ENCODE results near the gene OAS2. TPM values are rescaled to one million over a fixed set of nuclear protein-coding genes. Genes with fewer than 3 reads are reported as not detected.
"Not testable (repeated sequence)": the region's sequence is repeated elsewhere in the genome, so short reads cannot be mapped to it uniquely, and the experiment has no call there.

Gene OAS2
- total RNA-seq, 1 experiment from 2014 or later: 5.8 TPM

DNA sequence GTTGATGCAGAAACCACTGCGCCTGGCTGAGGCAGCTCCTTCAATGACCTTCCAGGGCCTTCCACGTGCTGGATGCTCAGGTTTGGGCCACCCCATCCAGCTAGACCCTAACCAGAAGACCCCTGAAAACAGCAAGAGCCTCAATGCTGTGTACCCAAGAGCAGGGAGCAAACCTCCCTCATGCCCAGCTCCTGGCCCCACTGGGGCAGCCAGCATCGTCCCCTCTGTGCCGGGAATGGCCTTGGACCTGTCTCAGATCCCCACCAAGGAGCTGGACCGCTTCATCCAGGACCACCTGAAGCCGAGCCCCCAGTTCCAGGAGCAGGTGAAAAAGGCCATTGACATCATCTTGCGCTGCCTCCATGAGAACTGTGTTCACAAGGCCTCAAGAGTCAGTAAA is 29.5 kb upstream of the OAS2 start:
- H3K36me3 ChIP-seq (ENCODE audit: low read depth, low read length): no peaks in the 10 kb centered on the region
- POLR2A ChIA-PET (ENCODE audit: unreplicated experiment): no interaction called here
- no peaks in the 10 kb centered on the region for H3F3A ChIP-seq (ENCODE audit: low read length, unreplicated experiment)
- H3K27me3 ChIP-seq (ENCODE audit: low read length): no peaks in the 10 kb centered on the region
- no peak for ATAC-seq
- H3K4me3 ChIP-seq (ENCODE audit: low read length): no peak overlapping the region
- H3K9ac ChIP-seq (ENCODE audit: low read length): no peak overlapping the region
- H3K79me2 ChIP-seq (ENCODE audit: low read length): no peaks in the 10 kb centered on the region
- H3K9me2 ChIP-seq (replicated peaks; ENCODE audit: low read length): no peaks in the 10 kb centered on the region
- intact Hi-C loops (cut with micrococcal nuclease): no loop called here
- DNase-seq: no peak
- no peaks in the 10 kb centered on the region for H3K9me3 ChIP-seq (ENCODE audit: low read length)
- CTCF ChIA-PET: no interaction called here
- no peak overlapping the region for H3K27ac ChIP-seq (ENCODE audit: low read length)
- H2AFZ ChIP-seq (ENCODE audit: low read length): no peak overlapping the region
- TF ChIP-seq, protein P1, sequence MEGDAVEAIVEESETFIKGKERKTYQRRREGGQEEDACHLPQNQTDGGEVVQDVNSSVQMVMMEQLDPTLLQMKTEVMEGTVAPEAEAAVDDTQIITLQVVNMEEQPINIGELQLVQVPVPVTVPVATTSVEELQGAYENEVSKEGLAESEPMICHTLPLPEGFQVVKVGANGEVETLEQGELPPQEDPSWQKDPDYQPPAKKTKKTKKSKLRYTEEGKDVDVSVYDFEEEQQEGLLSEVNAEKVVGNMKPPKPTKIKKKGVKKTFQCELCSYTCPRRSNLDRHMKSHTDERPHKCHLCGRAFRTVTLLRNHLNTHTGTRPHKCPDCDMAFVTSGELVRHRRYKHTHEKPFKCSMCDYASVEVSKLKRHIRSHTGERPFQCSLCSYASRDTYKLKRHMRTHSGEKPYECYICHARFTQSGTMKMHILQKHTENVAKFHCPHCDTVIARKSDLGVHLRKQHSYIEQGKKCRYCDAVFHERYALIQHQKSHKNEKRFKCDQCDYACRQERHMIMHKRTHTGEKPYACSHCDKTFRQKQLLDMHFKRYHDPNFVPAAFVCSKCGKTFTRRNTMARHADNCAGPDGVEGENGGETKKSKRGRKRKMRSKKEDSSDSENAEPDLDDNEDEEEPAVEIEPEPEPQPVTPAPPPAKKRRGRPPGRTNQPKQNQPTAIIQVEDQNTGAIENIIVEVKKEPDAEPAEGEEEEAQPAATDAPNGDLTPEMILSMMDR (conservative IDR thresholded peaks at IDR 0.05; ENCODE audit: low read depth, low read length): no peak
- no peak for TF ChIP-seq EZH2 (IDR thresholded peaks at IDR 0.05; ENCODE audit: low read length, unreplicated experiment)
- TF ChIP-seq EZH2phosphoT487 (IDR thresholded peaks at IDR 0.05; ENCODE audit: borderline replicate concordance, low read length): no peak
- H4K20me1 ChIP-seq (ENCODE audit: low read length): no peaks in the 10 kb centered on the region
- H3K4me2 ChIP-seq (ENCODE audit: low read length): no peak overlapping the region
- BruUV-seq (replicated peaks): no TSS peak
- H3K4me1 ChIP-seq (ENCODE audit: insufficient read depth, low read length): no peaks in the 10 kb centered on the region

DNA sequence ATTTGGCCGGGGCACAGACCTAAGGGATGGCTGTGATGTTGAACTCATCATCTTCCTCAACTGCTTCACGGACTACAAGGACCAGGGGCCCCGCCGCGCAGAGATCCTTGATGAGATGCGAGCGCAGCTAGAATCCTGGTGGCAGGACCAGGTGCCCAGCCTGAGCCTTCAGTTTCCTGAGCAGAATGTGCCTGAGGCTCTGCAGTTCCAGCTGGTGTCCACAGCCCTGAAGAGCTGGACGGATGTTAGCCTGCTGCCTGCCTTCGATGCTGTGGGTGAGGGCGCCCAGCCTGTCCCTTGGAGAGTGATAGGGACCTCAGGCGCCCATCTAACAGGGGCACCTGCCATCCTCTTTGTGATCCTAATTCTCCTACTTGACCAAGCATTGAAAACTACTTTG is 27.6 kb upstream of the OAS2 start:
- ATAC-seq: no peak
- Histone ChIP-seq H3K9me3 (ENCODE audit: low read length) (no peaks in the 10 kb centered on the region), H3K4me2 (ENCODE audit: low read length) (no peak overlapping the region), H3F3A (ENCODE audit: low read length, unreplicated experiment) (no peaks in the 10 kb centered on the region), H3K9ac (ENCODE audit: low read length) (no peak overlapping the region), H3K4me3 (ENCODE audit: low read length) (no peak overlapping the region), H3K36me3 (ENCODE audit: low read depth, low read length) (no peaks in the 10 kb centered on the region), H3K4me1 (ENCODE audit: insufficient read depth, low read length) (no peaks in the 10 kb centered on the region), H3K9me2 (replicated peaks; ENCODE audit: low read length) (no peaks in the 10 kb centered on the region), H2AFZ (ENCODE audit: low read length) (no peak overlapping the region), H3K27me3 (ENCODE audit: low read length) (no peaks in the 10 kb centered on the region), H3K79me2 (ENCODE audit: low read length) (no peaks in the 10 kb centered on the region), H3K27ac (ENCODE audit: low read length) (no peak overlapping the region), H4K20me1 (ENCODE audit: low read length) (no peaks in the 10 kb centered on the region)
- TF ChIP-seq EZH2phosphoT487 (IDR thresholded peaks at IDR 0.05; ENCODE audit: borderline replicate concordance, low read length): no peak
- POLR2A ChIA-PET (ENCODE audit: unreplicated experiment): no interaction called here
- intact Hi-C loops (cut with micrococcal nuclease): no loop called here
- CTCF ChIA-PET: no interaction called here
- DNase-seq: no peak
- BruUV-seq (replicated peaks): no TSS peak

DNA sequence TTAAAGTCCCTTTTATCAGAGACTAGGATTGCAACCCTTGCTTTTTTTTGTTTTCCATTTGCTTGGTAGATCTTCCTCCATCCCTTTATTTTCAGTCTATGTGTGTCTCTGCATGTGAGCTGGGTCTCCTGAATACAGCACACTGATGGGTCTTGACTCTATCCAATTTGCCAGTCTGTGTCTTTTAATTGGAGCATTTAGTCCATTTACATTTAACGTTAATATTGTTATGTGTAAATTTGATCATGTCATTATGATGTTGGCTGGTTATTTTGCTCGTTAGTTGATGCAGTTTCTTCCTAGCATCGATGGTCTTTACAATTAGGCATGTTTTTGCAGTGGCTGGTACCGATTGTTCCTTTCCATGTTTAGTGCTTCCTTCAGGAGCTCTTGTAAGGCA is 21.2 kb upstream of the OAS2 start:
- H4K20me1 ChIP-seq (ENCODE audit: low read length); H3K4me2 ChIP-seq (ENCODE audit: low read length); H3K79me2 ChIP-seq (ENCODE audit: low read length); H3K9ac ChIP-seq (ENCODE audit: low read length); H3K4me1 ChIP-seq (ENCODE audit: insufficient read depth, low read length); BruUV-seq (replicated peaks); H3K27ac ChIP-seq (ENCODE audit: low read length); DNase-seq; H2AFZ ChIP-seq (ENCODE audit: low read length); H3K9me2 ChIP-seq (replicated peaks; ENCODE audit: low read length); CTCF ChIA-PET; H3K9me3 ChIP-seq (ENCODE audit: low read length); ATAC-seq; POLR2A ChIA-PET (ENCODE audit: unreplicated experiment); H3K4me3 ChIP-seq (ENCODE audit: low read length); H3K36me3 ChIP-seq (ENCODE audit: low read depth, low read length); H3K27me3 ChIP-seq (ENCODE audit: low read length); H3F3A ChIP-seq (ENCODE audit: low read length, unreplicated experiment); intact Hi-C loops (cut with micrococcal nuclease): not testable (repeated sequence)

DNA sequence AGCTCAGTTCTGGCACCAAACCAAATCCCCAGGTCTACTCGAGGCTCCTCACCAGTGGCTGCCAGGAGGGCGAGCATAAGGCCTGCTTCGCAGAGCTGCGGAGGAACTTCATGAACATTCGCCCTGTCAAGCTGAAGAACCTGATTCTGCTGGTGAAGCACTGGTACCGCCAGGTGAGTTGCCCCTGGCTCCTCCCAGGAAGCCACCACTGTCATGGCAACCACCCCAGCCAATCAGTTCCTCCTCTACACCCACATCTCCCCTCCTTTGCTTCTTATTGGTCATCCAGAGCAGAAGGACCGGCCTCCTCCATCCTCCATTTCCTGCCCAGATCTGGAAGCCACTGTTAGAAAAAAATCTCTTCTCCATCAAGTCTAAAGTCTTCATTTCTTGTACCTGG is 17.2 kb upstream of the OAS2 start:
- no peak overlapping the region for H3K9ac ChIP-seq (ENCODE audit: low read length)
- TF ChIP-seq EZH2 (IDR thresholded peaks at IDR 0.05; ENCODE audit: low read length, unreplicated experiment) (no peak), EZH2phosphoT487 (IDR thresholded peaks at IDR 0.05; ENCODE audit: borderline replicate concordance, low read length) (no peak)
- TF ChIP-seq, protein P1 (conservative IDR thresholded peaks at IDR 0.05; ENCODE audit: low read depth, low read length): no peak
- no peaks in the 10 kb centered on the region for H3K9me3 ChIP-seq (ENCODE audit: low read length)
- no peaks in the 10 kb centered on the region for H3K79me2 ChIP-seq (ENCODE audit: low read length)
- H3F3A ChIP-seq (ENCODE audit: low read length, unreplicated experiment): no peaks in the 10 kb centered on the region
- H3K9me2 ChIP-seq (replicated peaks; ENCODE audit: low read length): no peaks in the 10 kb centered on the region
- no peaks in the 10 kb centered on the region for H3K4me1 ChIP-seq (ENCODE audit: insufficient read depth, low read length)
- H3K27ac ChIP-seq (ENCODE audit: low read length): no peak overlapping the region
- no peak overlapping the region for H3K4me3 ChIP-seq (ENCODE audit: low read length)
- no peaks in the 10 kb centered on the region for H3K27me3 ChIP-seq (ENCODE audit: low read length)
- DNase-seq (no peak), ATAC-seq (no peak)
- no peak overlapping the region for H3K4me2 ChIP-seq (ENCODE audit: low read length)
- no peaks in the 10 kb centered on the region for H4K20me1 ChIP-seq (ENCODE audit: low read length)
- CTCF ChIA-PET: interaction anchor here (0.5 kb wide), 1 partner anchor 1136 kb away, joined by 3 read pairs; no protein-coding TSS in a partner anchor
- BruUV-seq (replicated peaks): no TSS peak
- 0 out of 2 replicates have a peak, but pooled peaks cover 8% of the 10 kb centered on the region for H3K36me3 ChIP-seq (ENCODE audit: low read depth, low read length)
- intact Hi-C loops (cut with micrococcal nuclease): no loop called here
- POLR2A ChIA-PET (ENCODE audit: unreplicated experiment): no interaction called here
- H2AFZ ChIP-seq (ENCODE audit: low read length): no peak overlapping the region
